HG03175 (cell line): ENCODE measurements around the gene S100A6.
"Not testable (repeated sequence)": the region's sequence is repeated elsewhere in the genome, so short reads cannot be mapped to it uniquely, and the experiment has no call there.

Source experiments
- ATAC-seq: cut with Tn5 transposase; IDR thresholded peaks from one replicate; pipeline ENCODE4 v1.9.1; 2021; ENCODE audit warnings: mild to moderate bottlenecking, moderate library complexity; ENCODE audit not compliant: unreplicated experiment

The S100A6 gene

GRCh38 chr1:153532769-153533599 is 2.8 kb downstream of the S100A6 start:
- no peak for ATAC-seq

GRCh38 chr1:153532181-153532580 is 3.6 kb downstream of the S100A6 start:
- no peak for ATAC-seq

- no peak for ATAC-seq
Observed at GRCh38 chr1:153531638-153532037, 4.2 kb downstream of the S100A6 start.

GRCh38 chr1:153527683-153528040 is 8.1 kb downstream of the S100A6 start:
- no peak for ATAC-seq

GRCh38 chr1:153527023-153527682 is 8.6 kb downstream of the S100A6 start:
- ATAC-seq: no peak

- no peak for ATAC-seq
Observed at GRCh38 chr1:153526132-153526543, 9.7 kb downstream of the S100A6 start.

GRCh38 chr1:153525088-153525728 is 10.6 kb downstream of the S100A6 start:
- no peak for ATAC-seq

GRCh38 chr1:153522353-153523048 is 13.3 kb downstream of the S100A6 start:
- not testable (repeated sequence) for ATAC-seq

GRCh38 chr1:153521808-153522207 is 14.0 kb downstream of the S100A6 start:
- ATAC-seq: not testable (repeated sequence)

- ATAC-seq: no peak
Observed at GRCh38 chr1:153520818-153521476, 14.8 kb downstream of the S100A6 start.

- not testable (repeated sequence) for ATAC-seq
Observed at GRCh38 chr1:153520137-153520691, 15.6 kb downstream of the S100A6 start.

- no peak for ATAC-seq
Observed at GRCh38 chr1:153519242-153519641, 16.5 kb downstream of the S100A6 start.

GRCh38 chr1:153515504-153516394 is 20.0 kb downstream of the S100A6 start:
- no peak for ATAC-seq

GRCh38 chr1:153513666-153514065 is 22.1 kb downstream of the S100A6 start:
- no peak for ATAC-seq

GRCh38 chr1:153513023-153513422 is 22.8 kb downstream of the S100A6 start:
- no peak for ATAC-seq

- peak; percentile 43 for ATAC-seq
Observed at GRCh38 chr1:153510984-153511410, 24.8 kb downstream of the S100A6 start.

- ATAC-seq: no peak
Observed at GRCh38 chr1:153509729-153510354, 25.9 kb downstream of the S100A6 start.

- no peak for ATAC-seq
Observed at GRCh38 chr1:153509036-153509435, 26.8 kb downstream of the S100A6 start.
